Upper lobe of left lung (tissue), 4 donors: ENCODE results near the gene KIF25.

Source experiments
- CTCF ChIP-seq, 6 experiments: fragments of 450-650 bp in 4 of 6; fragments of 200-600 bp in 2 of 6; sonication (generic) in 2 of 6; IDR thresholded peaks; one replicate each; pipeline ENCODE4 v1.5.1; 2016 to 2019; ENCODE audit warnings: antibody characterized with exemption in 6 of 6
- POLR2AphosphoS5 ChIP-seq, 2 donors: sonication (generic); formaldehyde crosslinking; IDR thresholded peaks; one replicate each; pipeline ENCODE4 v1.5.1; 2017; ENCODE audit warnings: antibody characterized with exemption in 2 of 2

GRCh38 chr6:167963589-167964057 lies 33.8 kb upstream of the KIF25 start:
- no peak for TF ChIP-seq CTCF (IDR thresholded peaks at IDR 0.05)
- no peak for TF ChIP-seq POLR2AphosphoS5 (IDR thresholded peaks at IDR 0.05)
